HEK293 (cell line): Measurements from ENCODE around the gene GLT1D1.

Experiments used
- CTCF ChIA-PET: fragments of 350-600 bp; formaldehyde crosslinking; extraction: SDS; loops from one replicate; lab custom pipeline; 2021; ENCODE audit warnings: antibody characterized with exemption; lab: Yijun Ruan, JAX
- POLR2A ChIA-PET: fragments of 300-600 bp; formaldehyde crosslinking; extraction: SDS; loops from one replicate; lab custom pipeline; 2020; ENCODE audit warnings: antibody characterized with exemption, inconsistent platforms; lab: Yijun Ruan, JAX
- H3K27ac ChIP-seq: fragments of 200-500 bp; sonication (Bioruptor generic); 2 replicates; pipeline ENCODE4 v1.5.1; 2014; ENCODE audit warnings: low read depth, low read length, control low read depth, inconsistent platforms; ENCODE audit errors: extremely low read depth
- H3K36me3 ChIP-seq, 2 experiments: fragments of 200-500 bp in 1 of 2; sonication (Bioruptor generic) in 1 of 2; 1 replicate in 1 of 2; 2 replicates in 1 of 2; pipeline ENCODE4 v1.5.1; 2014 to 2017; ENCODE audit warnings: inconsistent platforms in 2 of 2, low read length in 2 of 2; ENCODE audit not compliant: control insufficient read depth in 2 of 2, insufficient read depth in 1 of 2
- H3K4me1 ChIP-seq: fragments of 200-500 bp; sonication (Bioruptor generic); 2 replicates; pipeline ENCODE4 v1.5.1; 2014; ENCODE audit warnings: mild to moderate bottlenecking, low read length, inconsistent platforms; ENCODE audit not compliant: control insufficient read depth, insufficient read depth
- H3K4me3 ChIP-seq: 2 replicates; pipeline ENCODE4 v1.5.1; 2011; ENCODE audit warnings: low read depth, mild to moderate bottlenecking, control low read depth, low read length, moderate library complexity
- H3K9me3 ChIP-seq: fragments of 200-500 bp; sonication (Bioruptor generic); 2 replicates; pipeline ENCODE4 v1.5.1; 2014; ENCODE audit warnings: low read depth, low read length, inconsistent platforms; ENCODE audit not compliant: control insufficient read depth, insufficient read depth
- ATF2 ChIP-seq: fragments of 450-650 bp; formaldehyde crosslinking; IDR thresholded peaks from 2 replicates; pipeline ENCODE4 v1.5.1; 2016; ENCODE audit warnings: missing biosample characterization, missing genetic modification characterization, low read depth
- BCL11B ChIP-seq: fragments of 450-650 bp; formaldehyde crosslinking; IDR thresholded peaks from 2 replicates; pipeline ENCODE4 v1.5.1; 2016; ENCODE audit warnings: low read depth, missing biosample characterization, missing genetic modification characterization
- CTCF ChIP-seq: fragments of 450-650 bp; formaldehyde crosslinking; IDR thresholded peaks from 2 replicates; pipeline ENCODE4 v1.5.1; 2016; ENCODE audit warnings: missing biosample characterization, missing genetic modification characterization
- INSM2 ChIP-seq: fragments of 450-650 bp; formaldehyde crosslinking; IDR thresholded peaks from 2 replicates; pipeline ENCODE4 v1.5.1; 2016; ENCODE audit warnings: missing biosample characterization, missing genetic modification characterization
- MYNN ChIP-seq: fragments of 450-650 bp; formaldehyde crosslinking; IDR thresholded peaks from 2 replicates; pipeline ENCODE4 v1.5.1; 2016; ENCODE audit warnings: missing biosample characterization, missing genetic modification characterization, borderline replicate concordance
- PRDM10 ChIP-seq: fragments of 450-650 bp; formaldehyde crosslinking; IDR thresholded peaks from 2 replicates; pipeline ENCODE4 v1.5.1; 2016; ENCODE audit warnings: missing biosample characterization, missing genetic modification characterization
- ZBTB26 ChIP-seq: fragments of 450-650 bp; formaldehyde crosslinking; optimal IDR thresholded peaks from 2 replicates; pipeline ENCODE3; 2016; ENCODE audit warnings: missing biosample characterization, mild to moderate bottlenecking, missing genetic modification characterization
- ZBTB7A ChIP-seq: fragments of 450-650 bp; formaldehyde crosslinking; IDR thresholded peaks from 2 replicates; pipeline ENCODE4 v1.5.1; 2016; ENCODE audit warnings: low read depth, missing biosample characterization, missing genetic modification characterization
- ZNF112 ChIP-seq: fragments of 450-650 bp; formaldehyde crosslinking; IDR thresholded peaks from 2 replicates; pipeline ENCODE4 v1.5.0; 2017; ENCODE audit warnings: missing biosample characterization, missing genetic modification characterization
- ZNF132 ChIP-seq: fragments of 450-650 bp; formaldehyde crosslinking; IDR thresholded peaks from 2 replicates; pipeline ENCODE4 v1.5.1; 2017; ENCODE audit warnings: missing biosample characterization, missing genetic modification characterization, borderline replicate concordance
- ZNF274 ChIP-seq, 2 experiments: fragments of 200-500 bp in 1 of 2; fragments of 450-650 bp in 1 of 2; sonication (Bioruptor generic) in 1 of 2; formaldehyde crosslinking in 1 of 2; IDR thresholded peaks; 2 replicates each; pipeline versions ENCODE4 v1.5.1 to v1.6.1; 2014 to 2016; ENCODE audit warnings: borderline replicate concordance in 1 of 2, inconsistent platforms in 1 of 2, low read length in 1 of 2, missing biosample characterization in 1 of 2, missing genetic modification characterization in 1 of 2
- ZNF302 ChIP-seq: fragments of 450-650 bp; formaldehyde crosslinking; IDR thresholded peaks from 2 replicates; pipeline ENCODE4 v1.5.1; 2016; ENCODE audit warnings: missing biosample characterization, missing genetic modification characterization, low read depth
- ZNF311 ChIP-seq: fragments of 450-650 bp; formaldehyde crosslinking; IDR thresholded peaks from 2 replicates; pipeline ENCODE4 v1.5.1; 2017; ENCODE audit warnings: missing biosample characterization, missing genetic modification characterization, borderline replicate concordance
- ZNF416 ChIP-seq: fragments of 450-650 bp; formaldehyde crosslinking; IDR thresholded peaks from 2 replicates; pipeline ENCODE4 v1.5.1; 2016; ENCODE audit warnings: missing biosample characterization, missing genetic modification characterization
- ZNF529 ChIP-seq: fragments of 450-650 bp; formaldehyde crosslinking; IDR thresholded peaks from 2 replicates; pipeline ENCODE4 v1.5.1; 2017; ENCODE audit warnings: missing genetic modification characterization, missing biosample characterization; ENCODE audit not compliant: insufficient replicate concordance
- ZNF654 ChIP-seq: fragments of 450-650 bp; formaldehyde crosslinking; IDR thresholded peaks from 2 replicates; pipeline ENCODE4 v1.5.1; 2016; ENCODE audit warnings: low read depth, missing biosample characterization, missing genetic modification characterization
- ZNF707 ChIP-seq: fragments of 450-650 bp; formaldehyde crosslinking; IDR thresholded peaks from 2 replicates; pipeline ENCODE4 v1.5.1; 2016; ENCODE audit warnings: missing biosample characterization, missing genetic modification characterization

GLT1D1 gene

GRCh38 chr12:128992550-128992949 lies 139.3 kb downstream of the GLT1D1 start (continued):
- no peak for TF ChIP-seq BCL11B (tag by site-specific recombination)
- TF ChIP-seq ZNF416 (tag by site-specific recombination): no peak
- no peak for TF ChIP-seq ZNF311 (tag by site-specific recombination)
- no peak for TF ChIP-seq ZNF112 (tag by site-specific recombination)
- no peak for TF ChIP-seq ZBTB7A (tag by site-specific recombination)

- ChIA-PET POLR2A (no interaction called here), CTCF (no interaction called here)
- H3K9me3 ChIP-seq: no peaks in the 10 kb centered on the region
- H3K4me3 ChIP-seq: no peak overlapping the region
- no peaks in the 10 kb centered on the region for H3K4me1 ChIP-seq
- no peak overlapping the region for H3K27ac ChIP-seq
- H3K36me3 ChIP-seq: no peaks in the 10 kb centered on the region
- TF ChIP-seq MYNN (tag by site-specific recombination) (no peak), ZNF132 (tag by site-specific recombination) (no peak), ZNF654 (tag by site-specific recombination) (no peak), ZNF274 (IDR thresholded peaks at IDR 0.05; ENCODE audit: low read length) (no peak), ZNF274 (tag by site-specific recombination; IDR thresholded peaks at IDR 0.05; ENCODE audit: borderline replicate concordance) (no peak), PRDM10 (no peak), ZBTB26 (tag by site-specific recombination) (no peak), ZNF529 (tag by site-specific recombination) (no peak), INSM2 (tag by site-specific recombination) (no peak), ATF2 (no peak), CTCF (tag by site-specific recombination) (no peak), ZNF707 (tag by site-specific recombination) (no peak), ZNF302 (tag by site-specific recombination) (no peak)
- TF ChIP-seq, all 188 proteins: peak for 0
Measured at GRCh38 chr12:128994856-128995255, 141.6 kb downstream of the GLT1D1 start.
